Measurements from ENCODE around the gene TMEM131.

- TF ChIP-seq, protein P1, sequence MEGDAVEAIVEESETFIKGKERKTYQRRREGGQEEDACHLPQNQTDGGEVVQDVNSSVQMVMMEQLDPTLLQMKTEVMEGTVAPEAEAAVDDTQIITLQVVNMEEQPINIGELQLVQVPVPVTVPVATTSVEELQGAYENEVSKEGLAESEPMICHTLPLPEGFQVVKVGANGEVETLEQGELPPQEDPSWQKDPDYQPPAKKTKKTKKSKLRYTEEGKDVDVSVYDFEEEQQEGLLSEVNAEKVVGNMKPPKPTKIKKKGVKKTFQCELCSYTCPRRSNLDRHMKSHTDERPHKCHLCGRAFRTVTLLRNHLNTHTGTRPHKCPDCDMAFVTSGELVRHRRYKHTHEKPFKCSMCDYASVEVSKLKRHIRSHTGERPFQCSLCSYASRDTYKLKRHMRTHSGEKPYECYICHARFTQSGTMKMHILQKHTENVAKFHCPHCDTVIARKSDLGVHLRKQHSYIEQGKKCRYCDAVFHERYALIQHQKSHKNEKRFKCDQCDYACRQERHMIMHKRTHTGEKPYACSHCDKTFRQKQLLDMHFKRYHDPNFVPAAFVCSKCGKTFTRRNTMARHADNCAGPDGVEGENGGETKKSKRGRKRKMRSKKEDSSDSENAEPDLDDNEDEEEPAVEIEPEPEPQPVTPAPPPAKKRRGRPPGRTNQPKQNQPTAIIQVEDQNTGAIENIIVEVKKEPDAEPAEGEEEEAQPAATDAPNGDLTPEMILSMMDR (IDR thresholded peaks at IDR 0.05; ENCODE audit: borderline replicate concordance, extremely low read depth, low read length, poor library complexity, severe bottlenecking): no peak
- no peak for TF ChIP-seq EZH2 (IDR thresholded peaks at IDR 0.05; ENCODE audit: borderline replicate concordance, low read depth, low read length, severe bottlenecking)
Observed at GRCh38 chr2:97775074-97775473, 220.7 kb downstream of the TMEM131 start.

Measured in DND-41 (cell line).